Measurements from ENCODE around the gene PRAMEF14. TPM values are rescaled to one million over a fixed set of nuclear protein-coding genes. Genes with fewer than 3 reads are reported as not detected.
"Not testable (repeated sequence)": the region's sequence is repeated elsewhere in the genome, so short reads cannot be mapped to it uniquely, and the experiment has no call there.

PRAMEF14 gene, protein sequence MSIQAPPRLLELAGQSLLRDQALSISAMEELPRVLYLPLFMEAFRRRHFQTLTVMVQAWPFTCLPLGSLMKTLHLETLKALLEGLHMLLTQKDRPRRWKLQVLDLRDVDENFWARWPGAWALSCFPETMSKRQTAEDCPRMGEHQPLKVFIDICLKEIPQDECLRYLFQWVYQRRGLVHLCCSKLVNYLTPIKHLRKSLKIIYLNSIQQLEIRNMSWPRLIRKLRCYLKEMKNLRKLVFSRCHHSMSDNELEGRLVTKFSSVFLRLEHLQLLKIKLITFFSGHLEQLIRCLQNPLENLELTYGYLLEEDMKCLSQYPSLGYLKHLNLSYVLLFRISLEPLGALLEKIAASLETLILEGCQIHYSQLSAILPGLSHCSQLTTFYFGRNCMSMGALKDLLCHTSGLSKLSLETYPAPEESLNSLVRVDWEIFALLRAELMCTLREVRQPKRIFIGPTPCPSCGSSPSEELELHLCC
- total RNA-seq (2021) (not detected in 3 replicates), Bru-seq, nascent RNA (not detected)
- long read RNA-seq, experiment 1 = 0 reads
- long read RNA-seq, experiment 2 = 0 reads
- long read RNA-seq, experiment 3 = 0 reads

DNA sequence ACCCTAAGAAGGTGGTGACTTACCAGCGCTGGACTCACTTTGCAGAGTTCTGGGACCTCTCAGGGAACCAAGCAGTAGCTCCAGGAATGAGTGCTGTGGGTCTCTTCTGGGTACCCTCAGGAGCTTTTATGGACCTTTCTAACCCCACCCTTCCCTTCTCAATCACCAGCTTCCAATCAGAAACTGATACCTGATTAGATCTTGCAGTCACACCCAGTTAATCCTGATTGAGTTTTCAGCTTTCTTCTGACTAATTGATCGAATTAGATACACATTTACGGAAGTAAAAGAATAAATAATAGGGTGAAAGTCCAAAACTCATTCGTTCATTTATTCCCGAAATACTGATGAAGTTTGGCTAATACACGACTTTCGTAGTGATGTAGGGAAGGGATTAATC lies at the start of gene PRAMEF14:
Gene PRAMEF14, minus strand, starts transcription at position 101 of the 400 bp plus-strand sequence. CDS start 1,820 bp downstream, outside the sequence.
- H3K36me3 Mint-ChIP-seq; H3K4me3 Mint-ChIP-seq; CTCF ChIA-PET; ATAC-seq; H3K27me3 Mint-ChIP-seq (ENCODE audit: low read depth); H3K9me3 Mint-ChIP-seq; DNase-seq (ENCODE audit: low spot score); POLR2A ChIA-PET; H3K27ac Mint-ChIP-seq; H3K4me1 Mint-ChIP-seq: not testable (repeated sequence)

DNA sequence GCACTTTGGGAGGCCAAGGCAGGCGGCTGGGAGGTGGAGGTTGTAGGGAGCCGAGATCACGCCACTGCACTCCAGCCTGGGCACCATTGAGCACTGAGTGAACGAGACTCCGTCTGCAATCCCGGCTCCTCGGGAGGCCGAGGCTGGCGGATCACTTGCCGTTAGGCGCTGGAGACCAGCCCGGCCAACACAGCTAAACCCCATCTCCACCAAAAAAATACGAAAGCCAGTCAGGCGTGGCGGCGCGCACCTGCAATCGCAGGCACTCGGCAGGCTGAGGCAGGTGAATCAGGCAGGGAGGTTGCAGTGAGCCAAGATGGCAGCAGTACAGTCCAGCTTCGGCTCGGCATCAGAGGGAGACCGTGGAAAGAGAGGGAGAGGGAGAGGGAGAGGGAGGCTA lies 48.4 kb upstream of the PRAMEF14 start:
- POLR2A ChIA-PET; DNase-seq (ENCODE audit: low spot score); H3K4me1 Mint-ChIP-seq; ATAC-seq; CTCF ChIA-PET; H3K4me3 Mint-ChIP-seq; H3K27ac Mint-ChIP-seq: not testable (repeated sequence)
- H3K27me3 Mint-ChIP-seq (ENCODE audit: low read depth) = peaks cover 17% of the 10 kb centered on the region
- peaks cover 49% of the 10 kb centered on the region for H3K9me3 Mint-ChIP-seq
- H3K36me3 Mint-ChIP-seq = peaks cover 40% of the 10 kb centered on the region

DNA sequence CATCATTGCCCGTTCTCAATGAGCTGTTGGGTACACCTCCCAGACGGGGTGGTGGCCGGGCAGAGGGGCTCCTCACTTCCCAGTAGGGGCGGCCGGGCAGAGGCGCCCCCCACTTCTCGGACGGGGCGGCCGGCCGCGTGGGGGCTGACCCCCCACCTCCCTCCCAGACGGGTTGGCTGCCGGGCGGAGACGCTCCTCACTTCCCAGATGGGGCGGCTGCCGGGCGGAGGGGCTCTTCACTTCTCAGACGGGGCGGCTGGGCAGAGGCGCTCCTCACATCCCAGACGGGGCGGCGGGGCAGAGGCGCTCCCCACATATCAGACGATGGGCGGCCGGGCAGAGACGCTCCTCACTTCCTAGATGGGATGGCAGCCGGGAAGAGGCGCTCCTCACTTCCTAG lies 47.8 kb upstream of the PRAMEF14 start:
- peaks cover 51% of the 10 kb centered on the region for H3K9me3 Mint-ChIP-seq
- ATAC-seq; DNase-seq (ENCODE audit: low spot score); POLR2A ChIA-PET; H3K4me1 Mint-ChIP-seq; CTCF ChIA-PET; H3K27ac Mint-ChIP-seq; H3K4me3 Mint-ChIP-seq: not testable (repeated sequence)
- H3K36me3 Mint-ChIP-seq = peaks cover 42% of the 10 kb centered on the region
- H3K27me3 Mint-ChIP-seq (ENCODE audit: low read depth) = peaks cover 16% of the 10 kb centered on the region

DNA sequence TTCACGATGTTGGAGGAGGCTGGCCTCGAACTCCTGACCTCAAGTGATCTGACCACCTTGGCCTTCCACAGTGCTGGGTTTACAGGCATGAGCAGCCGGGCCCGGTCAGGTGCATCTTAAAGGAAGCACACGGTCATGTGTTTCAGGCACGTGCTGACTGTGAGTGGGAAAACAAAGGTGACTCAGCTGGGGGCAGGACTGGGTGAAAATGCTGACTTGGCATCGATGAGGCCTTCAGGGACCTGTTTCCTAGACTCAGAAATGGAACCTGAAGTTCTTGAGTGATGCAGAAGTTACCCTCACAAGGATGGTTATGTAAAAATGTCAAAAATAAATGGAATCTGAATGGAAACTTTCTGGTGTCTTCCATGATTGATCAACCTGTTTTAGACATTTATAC lies 46.1 kb upstream of the PRAMEF14 start:
- not testable (repeated sequence) for DNase-seq (ENCODE audit: low spot score); ATAC-seq
- H3K27me3 Mint-ChIP-seq (ENCODE audit: low read depth) = peaks cover 16% of the 10 kb centered on the region

DNA sequence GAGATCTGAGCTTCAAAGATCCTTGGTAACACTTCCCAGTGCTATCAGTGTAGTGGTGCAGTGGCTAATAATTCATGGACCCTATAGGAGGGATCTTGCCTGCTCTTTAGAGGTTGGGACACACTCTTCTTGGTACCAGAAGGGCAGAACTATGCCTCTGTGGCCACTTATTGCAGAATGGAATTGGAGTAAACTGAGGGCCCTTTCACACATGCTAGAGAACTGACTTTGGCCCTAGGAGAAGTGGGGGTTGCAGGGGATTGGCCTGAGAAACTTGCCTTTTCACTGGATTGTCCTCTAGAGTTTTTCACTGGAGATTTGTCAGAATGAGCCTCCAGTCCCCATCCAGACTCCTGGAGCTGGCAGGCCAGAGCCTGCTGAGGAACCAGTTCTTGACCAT lies 42.4 kb upstream of the PRAMEF14 start, which contains the start of gene PRAMEF17:
Gene PRAMEF17, plus strand, starts transcription at position 301 of the 400 bp plus-strand sequence. Its CDS starts 26 bp downstream, at position 327.
- Mint-ChIP-seq H3K36me3 (peaks cover 42% of the 10 kb centered on the region), H3K9me3 (peaks cover 51% of the 10 kb centered on the region), H3K27me3 (ENCODE audit: low read depth) (peaks cover 16% of the 10 kb centered on the region)
- H3K27ac Mint-ChIP-seq; DNase-seq (ENCODE audit: low spot score); H3K4me1 Mint-ChIP-seq; H3K4me3 Mint-ChIP-seq; POLR2A ChIA-PET; CTCF ChIA-PET; ATAC-seq: not testable (repeated sequence)

More for the DNA sequence above, 46.1 kb upstream of the PRAMEF14 start:
- H3K4me1 Mint-ChIP-seq, CTCF ChIA-PET, H3K27ac Mint-ChIP-seq, POLR2A ChIA-PET, H3K4me3 Mint-ChIP-seq: not testable (repeated sequence)
- peaks cover 38% of the 10 kb centered on the region for H3K36me3 Mint-ChIP-seq
- H3K9me3 Mint-ChIP-seq = peaks cover 48% of the 10 kb centered on the region

DNA sequence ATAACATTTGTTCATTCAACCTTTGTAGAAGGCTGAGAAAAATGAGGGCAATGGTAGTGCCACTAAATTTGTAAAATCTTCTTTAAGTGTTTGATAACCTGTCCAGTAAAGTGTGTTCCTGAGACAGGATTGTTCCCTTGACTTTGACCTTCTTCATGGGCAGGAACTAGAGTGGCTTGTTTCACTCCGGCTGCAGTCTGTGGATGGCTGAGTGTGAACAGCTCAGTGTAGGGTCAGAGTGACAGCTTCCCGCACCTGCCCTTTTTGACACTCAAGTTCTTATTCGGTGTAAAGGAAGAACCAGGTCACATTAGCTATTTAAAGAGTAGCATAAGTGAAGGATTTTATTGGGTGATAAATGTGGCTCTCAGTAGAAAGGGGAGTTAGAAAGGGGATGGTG lies 33.4 kb upstream of the PRAMEF14 start:
- H3K27me3 Mint-ChIP-seq (ENCODE audit: low read depth); ATAC-seq; CTCF ChIA-PET; DNase-seq (ENCODE audit: low spot score); H3K27ac Mint-ChIP-seq; H3K4me1 Mint-ChIP-seq; H3K4me3 Mint-ChIP-seq; POLR2A ChIA-PET: not testable (repeated sequence)
- peaks cover 24% of the 10 kb centered on the region for H3K9me3 Mint-ChIP-seq
- peaks cover 27% of the 10 kb centered on the region for H3K36me3 Mint-ChIP-seq

DNA sequence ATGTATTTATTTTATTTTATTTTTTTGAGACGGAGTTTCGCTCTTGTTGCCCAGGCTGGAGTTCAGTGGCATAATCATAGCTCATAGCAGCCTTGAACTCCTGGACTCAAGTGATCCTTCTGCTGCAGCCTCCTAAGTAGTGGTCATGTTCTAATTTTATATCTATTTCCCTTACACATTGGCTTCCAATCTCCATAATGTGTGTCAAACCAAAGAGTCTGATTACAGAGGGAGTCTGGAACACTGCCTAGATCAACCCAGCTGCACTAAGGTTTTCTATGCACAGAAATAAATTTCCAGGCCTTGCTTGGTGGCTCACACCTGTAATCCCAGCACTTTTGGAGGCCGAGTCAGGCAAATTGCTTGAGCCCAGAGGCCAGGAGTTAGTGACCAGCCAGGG lies 32.0 kb upstream of the PRAMEF14 start:
- ATAC-seq; H3K27me3 Mint-ChIP-seq (ENCODE audit: low read depth); POLR2A ChIA-PET; CTCF ChIA-PET; H3K27ac Mint-ChIP-seq; H3K4me3 Mint-ChIP-seq; DNase-seq (ENCODE audit: low spot score); H3K4me1 Mint-ChIP-seq: not testable (repeated sequence)
- H3K9me3 Mint-ChIP-seq = peaks cover 33% of the 10 kb centered on the region
- H3K36me3 Mint-ChIP-seq = peaks cover 33% of the 10 kb centered on the region

DNA sequence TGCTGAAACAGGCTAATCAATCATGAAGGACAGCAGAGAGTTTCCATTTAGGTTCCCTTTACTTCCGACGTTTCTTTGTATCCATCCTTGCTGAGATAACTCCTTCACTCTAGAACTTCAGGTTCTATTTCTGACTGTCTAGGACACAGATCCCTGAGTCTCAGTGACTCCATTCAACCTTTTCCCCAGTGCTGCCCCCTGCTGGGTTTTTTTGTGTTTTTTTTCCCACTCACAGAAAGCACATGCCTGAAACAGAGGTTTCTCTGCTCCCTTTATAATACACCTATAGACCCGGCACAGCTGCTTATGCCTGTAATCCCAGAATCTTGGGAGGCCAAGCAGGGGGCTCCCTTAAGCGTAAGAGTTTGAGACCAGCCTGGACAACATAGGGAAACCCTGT lies 21.6 kb upstream of the PRAMEF14 start:
- ATAC-seq; H3K4me1 Mint-ChIP-seq; CTCF ChIA-PET; POLR2A ChIA-PET; H3K27ac Mint-ChIP-seq; DNase-seq (ENCODE audit: low spot score); H3K4me3 Mint-ChIP-seq: not testable (repeated sequence)
- Mint-ChIP-seq H3K9me3 (peaks cover 35% of the 10 kb centered on the region), H3K36me3 (peaks cover 30% of the 10 kb centered on the region), H3K27me3 (ENCODE audit: low read depth) (peaks cover 11% of the 10 kb centered on the region)

DNA sequence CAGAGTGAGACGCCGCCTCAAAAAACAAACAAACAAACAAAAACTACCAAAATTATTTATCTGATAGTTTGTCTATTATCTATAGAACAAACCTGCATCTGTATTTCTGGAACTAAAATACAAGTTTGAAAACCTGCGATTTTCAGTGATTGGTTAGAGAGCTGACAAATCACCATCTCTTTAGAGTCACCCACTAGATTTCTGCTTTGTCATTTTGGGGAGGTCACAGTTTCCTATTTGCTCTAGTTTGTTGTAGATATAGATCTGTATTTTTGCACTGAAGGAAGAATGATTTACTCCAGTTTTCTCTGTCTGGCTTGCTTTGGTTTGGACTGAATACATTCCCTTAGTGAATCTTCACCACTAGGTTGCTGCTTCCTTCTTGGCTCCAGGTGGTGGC lies 19.6 kb upstream of the PRAMEF14 start:
- CTCF ChIA-PET; ATAC-seq; DNase-seq (ENCODE audit: low spot score); H3K27ac Mint-ChIP-seq; H3K4me3 Mint-ChIP-seq; H3K4me1 Mint-ChIP-seq; POLR2A ChIA-PET: not testable (repeated sequence)
- Mint-ChIP-seq H3K36me3 (peaks cover 23% of the 10 kb centered on the region), H3K9me3 (peaks cover 33% of the 10 kb centered on the region), H3K27me3 (ENCODE audit: low read depth) (peaks cover 11% of the 10 kb centered on the region)

DNA sequence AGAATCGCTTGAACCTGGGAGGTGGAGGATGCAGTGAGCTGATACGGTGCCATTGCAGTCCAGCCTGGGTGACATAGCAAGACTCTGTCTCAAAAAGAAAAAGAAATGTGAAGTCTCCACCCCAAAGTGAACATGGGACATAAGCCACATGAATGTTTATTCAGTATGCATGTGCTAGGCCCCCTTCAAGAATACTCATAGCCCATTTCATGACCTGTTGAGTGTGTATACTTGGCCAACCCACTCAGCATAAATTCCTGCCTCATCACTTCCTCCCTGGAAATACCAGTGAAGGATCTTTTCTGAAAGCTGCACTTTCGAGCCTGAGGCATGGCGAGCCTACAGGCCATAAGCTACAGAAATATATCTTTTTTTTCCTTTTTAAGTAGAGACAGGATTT lies 18.0 kb upstream of the PRAMEF14 start:
- Mint-ChIP-seq H3K9me3 (peaks cover 30% of the 10 kb centered on the region), H3K27me3 (ENCODE audit: low read depth) (peaks cover 11% of the 10 kb centered on the region), H3K36me3 (peaks cover 16% of the 10 kb centered on the region)
- POLR2A ChIA-PET; ATAC-seq; H3K27ac Mint-ChIP-seq; H3K4me3 Mint-ChIP-seq; CTCF ChIA-PET; H3K4me1 Mint-ChIP-seq; DNase-seq (ENCODE audit: low spot score): not testable (repeated sequence)

DNA sequence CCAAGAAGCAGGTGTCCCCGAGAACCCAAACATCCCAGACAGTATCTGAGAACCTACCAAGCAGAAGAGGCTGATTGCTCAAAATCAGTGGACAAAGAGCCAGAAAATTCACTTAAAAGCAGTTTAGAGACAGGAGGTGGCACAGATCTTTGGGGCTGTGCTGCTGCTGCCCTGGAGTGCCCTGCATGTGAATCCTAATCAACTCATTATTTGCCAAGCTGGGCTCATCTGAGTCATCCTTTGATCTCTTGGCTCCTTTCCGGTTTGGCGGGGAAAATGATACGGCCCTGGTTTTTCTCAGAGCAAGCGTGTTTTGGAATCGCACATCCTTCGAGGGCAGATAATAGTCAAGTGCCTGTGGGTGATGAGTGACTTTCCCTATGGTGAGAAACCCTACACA lies 15.4 kb upstream of the PRAMEF14 start:
- H3K27ac Mint-ChIP-seq; H3K36me3 Mint-ChIP-seq; ATAC-seq; DNase-seq (ENCODE audit: low spot score); H3K27me3 Mint-ChIP-seq (ENCODE audit: low read depth); H3K4me3 Mint-ChIP-seq; CTCF ChIA-PET; POLR2A ChIA-PET; H3K4me1 Mint-ChIP-seq: not testable (repeated sequence)
- H3K9me3 Mint-ChIP-seq = peaks cover 17% of the 10 kb centered on the region

DNA sequence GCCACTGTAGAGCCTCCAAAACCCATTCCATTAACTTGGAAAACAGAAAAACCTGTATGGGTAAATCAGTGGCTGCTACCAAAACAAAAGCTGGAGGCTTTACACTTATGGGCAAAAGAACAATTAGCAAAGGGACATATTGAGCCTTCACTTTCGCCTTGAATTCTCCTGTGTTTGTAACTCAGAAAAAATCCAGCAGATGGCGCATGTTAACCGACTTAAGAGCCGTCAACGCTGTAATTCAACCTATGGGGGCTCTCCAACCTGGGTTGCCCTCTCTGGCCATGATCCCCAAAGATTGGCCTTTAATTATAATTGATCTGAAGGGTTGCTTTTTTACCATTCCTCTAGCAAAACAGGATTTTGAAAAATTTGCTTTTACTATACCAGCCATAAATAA lies 9.8 kb upstream of the PRAMEF14 start:
- H3K36me3 Mint-ChIP-seq; H3K4me3 Mint-ChIP-seq; ATAC-seq; DNase-seq (ENCODE audit: low spot score); POLR2A ChIA-PET; H3K4me1 Mint-ChIP-seq; H3K27me3 Mint-ChIP-seq (ENCODE audit: low read depth); CTCF ChIA-PET; H3K27ac Mint-ChIP-seq: not testable (repeated sequence)
- peaks cover 12% of the 10 kb centered on the region; the same call in 1 of the 2 replicates for H3K9me3 Mint-ChIP-seq

Measured in WTC11 (cell line).